K562 (cell line): ENCODE measurements around the gene CD6. TPM values are rescaled to one million over a fixed set of nuclear protein-coding genes. Genes with fewer than 3 reads are reported as not detected.

Source experiments
- ATAC-seq: fragments of 200-7000 bp; cut with Tn5 transposase; 3 replicates; pipeline ENCODE4 v1.9.1; 2020; ENCODE audit warnings: moderate library complexity
- BruUV-seq: library from RNA; stranded (reverse); fragments of 400-500 nt; replicated peaks from 2 replicates; lab custom pipeline; 2021; lab: Mats Ljungman, UMichigan
- CTCF ChIA-PET: fragments of 300-600 bp; formaldehyde crosslinking; extraction: SDS; loops from one replicate; lab custom pipeline; 2021; ENCODE audit warnings: low intra/inter-chr PET ratio; lab: Yijun Ruan, JAX
- POLR2A ChIA-PET: fragments of 300-600, 350-650 bp; sonication (Branson Sonifier 250); formaldehyde crosslinking; extraction: SDS; loops from one replicate; lab custom pipeline; 2021; ENCODE audit warnings: antibody characterized with exemption, inconsistent platforms; lab: Yijun Ruan, JAX
- DNase-seq, 4 experiments: peaks; one replicate each; pipeline versions ENCODE4 v3.0.0 to v3.0.0-alpha.2; 2011 to 2018; ENCODE audit warnings: low spot score in 3 of 4, mixed read lengths in 3 of 4; ENCODE audit errors: extremely low read depth in 1 of 4
- FAIRE-seq: peaks from 2 replicates; lab custom pipeline; 2011; peaks lifted over from hg19 to GRCh38; lab: Jason Lieb, UNC
- H2AFZ ChIP-seq: 2 replicates; pipeline ENCODE4 v1.6.0; 2011; ENCODE audit warnings: low read depth, low read length, control low read depth, inconsistent platforms
- H3K27ac ChIP-seq: fragments of 200-600 bp; 3 replicates; pipeline ENCODE4 v1.8.0; 2011; ENCODE audit warnings: low read depth, mild to moderate bottlenecking, control low read depth, inconsistent platforms, low read length, moderate library complexity, mixed read lengths; ENCODE audit errors: extremely low read depth
- H3K27me3 ChIP-seq, 2 experiments: fragments of 300-600 bp in 1 of 2; 2 replicates in 1 of 2; 3 replicates in 1 of 2; pipeline versions ENCODE4 v1.6.0 to v1.8.0; 2011; ENCODE audit warnings: inconsistent platforms in 2 of 2, low read length in 2 of 2, mild to moderate bottlenecking in 1 of 2, mixed read lengths in 1 of 2, moderate library complexity in 1 of 2; ENCODE audit not compliant: control insufficient read depth in 2 of 2, insufficient read depth in 2 of 2
- H3K36me3 ChIP-seq: fragments of 300-600 bp; 3 replicates; pipeline ENCODE4 v1.8.0; 2011; ENCODE audit warnings: mild to moderate bottlenecking, low read length, inconsistent platforms; ENCODE audit not compliant: control insufficient read depth, insufficient read depth
- H3K4me1 ChIP-seq, 2 experiments: fragments of 200-600 bp in 1 of 2; replicated peaks in 1 of 2; 2 replicates in 1 of 2; 3 replicates in 1 of 2; pipeline versions ENCODE4 v1.5.1 to v1.8.0; 2011; ENCODE audit warnings: inconsistent platforms in 2 of 2, low read length in 2 of 2, mild to moderate bottlenecking in 1 of 2, mixed read lengths in 1 of 2, moderate library complexity in 1 of 2; ENCODE audit not compliant: control insufficient read depth in 2 of 2, insufficient read depth in 2 of 2
- H3K4me2 ChIP-seq: 2 replicates; pipeline ENCODE4 v1.6.1; 2011; ENCODE audit warnings: low read length, control low read depth, inconsistent platforms, mixed read lengths; ENCODE audit not compliant: insufficient read depth
- H3K4me3 ChIP-seq: fragments of 200-600 bp; sonication (generic), shearing (Covaris generic); 2 replicates; pipeline ENCODE4 v1.5.1; 2016; ENCODE audit warnings: control low read depth, inconsistent platforms
- H3K79me2 ChIP-seq: fragments of 200-600 bp; 3 replicates; pipeline ENCODE4 v1.8.0; 2011; ENCODE audit warnings: low read length, inconsistent platforms; ENCODE audit not compliant: control insufficient read depth, insufficient read depth
- H3K9ac ChIP-seq, 2 experiments: 2 replicates each; pipeline versions ENCODE4 v1.6.0 to v1.6.1; 2011; ENCODE audit warnings: low read depth in 2 of 2, low read length in 2 of 2, control low read depth in 1 of 2, inconsistent platforms in 1 of 2, mild to moderate bottlenecking in 1 of 2, mixed read lengths in 1 of 2; ENCODE audit not compliant: insufficient read depth in 1 of 2
- H3K9me1 ChIP-seq: one replicate; pipeline ENCODE4 v1.6.0; 2011; ENCODE audit warnings: inconsistent platforms, mild to moderate bottlenecking, low read length, moderate library complexity; ENCODE audit not compliant: control insufficient read depth, insufficient read depth
- H3K9me3 ChIP-seq: replicated peaks from 2 replicates; pipeline ENCODE4 v1.5.1; 2011; ENCODE audit warnings: low read depth, low read length, inconsistent platforms; ENCODE audit not compliant: control insufficient read depth, insufficient read depth
- H4K20me1 ChIP-seq: replicated peaks from 2 replicates; pipeline ENCODE4 v1.6.1; 2011; ENCODE audit warnings: low read length, inconsistent platforms, mixed read lengths; ENCODE audit not compliant: control insufficient read depth, insufficient read depth
- HSF4 ChIP-seq: fragments of 250-450 bp; sonication (Bioruptor Pico); IDR thresholded peaks from 2 replicates; pipeline ENCODE4 v2.1.2; 2022; ENCODE audit warnings: mild to moderate bottlenecking, moderate library complexity, borderline replicate concordance
- MTA3 ChIP-seq: fragments of 450-650 bp; formaldehyde crosslinking; IDR thresholded peaks from 2 replicates; pipeline ENCODE4 v1.6.1; 2017; ENCODE audit warnings: mild to moderate bottlenecking, borderline replicate concordance
- SPI1 ChIP-seq: IDR thresholded peaks from 2 replicates; pipeline ENCODE4 v1.6.1; 2011; ENCODE audit warnings: low read depth, low read length, control low read depth, borderline replicate concordance
- WGBS: fragments of 100-300 bp; shearing (Covaris generic); methylation state at CpG from one replicate; pipeline ENCODE4 v1.1.6; 2016; ENCODE audit warnings: low coverage, mixed read lengths; ENCODE audit not compliant: insufficient coverage; ENCODE audit errors: missing lambda C conversion rate; 5-methylcytosine and 5-hydroxymethylcytosine counted together
- in situ Hi-C: fragments of 300-500 bp; cut with MboI; formaldehyde crosslinking; loops from 4 replicates; pipeline ENCODE4 v1.15.0; 2018; ENCODE audit warnings: inconsistent platforms, mixed read lengths
- intact Hi-C: fragments of 100-400 bp; cut with micrococcal nuclease; formaldehyde crosslinking; loops from 2 replicates; pipeline ENCODE4 v1.14.2; 2022
- polyA plus RNA-seq, 8 experiments: library from polyadenylated mRNA; depleted of rRNA in 4 of 8; stranded (reverse) in 5 of 8; unstranded in 3 of 8; fragments of >200 nt; fragmentation: Nextera tagmentation in 2 of 8; fragmentation: Illumina TruSeq in 1 of 8; extraction: Ambion mirVana in 2 of 8; extraction: Trizol in 1 of 8; gene quantifications; 2 replicates each; pipeline versions ENCODE4 v1.2.1 to v1.2.3, GENCODE V29; 2011 to 2014; ENCODE audit warnings: inconsistent platforms in 1 of 8, missing spikeins in 1 of 8
- total RNA-seq, 7 experiments: library from RNA; depleted of rRNA in 6 of 7; stranded (reverse); fragments of >200 nt in 6 of 7; fragmentation: Illumina TruSeq in 2 of 7; extraction: Trizol in 2 of 7; gene quantifications; 2 replicates each; pipeline versions ENCODE4 v1.2.1 to v1.2.3, GENCODE V29; 2011 to 2021; ENCODE audit warnings: low replicate concordance in 1 of 7
- TF ChIP-seq, protein P1 (sequence below), 3 experiments: IDR thresholded peaks in 2 of 3; conservative IDR thresholded peaks in 1 of 3; 2 replicates each; pipeline ENCODE4 v1.5.1; 2011 to 2012; ENCODE audit warnings: low read length in 3 of 3, mild to moderate bottlenecking in 3 of 3, control low read depth in 2 of 3, improper control_type of control experiment in 1 of 3, inconsistent platforms in 1 of 3, low read depth in 1 of 3, mixed read lengths in 1 of 3, moderate library complexity in 1 of 3; ENCODE audit not compliant: insufficient read depth in 2 of 3

Gene CD6
- total and polyA plus RNA-seq, 9 of the 15 experiments (the other 6 are each of a cell fraction or from before 2014, with no cell fraction given): 0.84 TPM; not detected in 8

GRCh38 chr11:61053191-61053590, 81.7 kb downstream of the CD6 start:
- Histone ChIP-seq H2AFZ (no peak overlapping the region), H3K9me1 (no peaks in the 10 kb centered on the region), H3K4me3 (no peak overlapping the region), H3K4me1 (no peaks in the 10 kb centered on the region), H3K4me2 (no peak overlapping the region), H3K9ac (no peak overlapping the region), H3K27me3 (peaks cover 58 to 74% of the 10 kb centered on the region in 2 experiments), H3K79me2 (no peaks in the 10 kb centered on the region), H3K9me3 (no peaks in the 10 kb centered on the region), H3K27ac (no peak overlapping the region), H3K36me3 (no peaks in the 10 kb centered on the region), H4K20me1 (peaks cover 4% of the 10 kb centered on the region; the same call in 1 of the 2 replicates)
- intact Hi-C loops: no loop called here
- no TSS peak for BruUV-seq
- WGBS: 17% methylated on average over 6 of the region's 6 CpGs
- in situ Hi-C loops: no loop called here
- no peak for FAIRE-seq
- TF ChIP-seq, protein P1, sequence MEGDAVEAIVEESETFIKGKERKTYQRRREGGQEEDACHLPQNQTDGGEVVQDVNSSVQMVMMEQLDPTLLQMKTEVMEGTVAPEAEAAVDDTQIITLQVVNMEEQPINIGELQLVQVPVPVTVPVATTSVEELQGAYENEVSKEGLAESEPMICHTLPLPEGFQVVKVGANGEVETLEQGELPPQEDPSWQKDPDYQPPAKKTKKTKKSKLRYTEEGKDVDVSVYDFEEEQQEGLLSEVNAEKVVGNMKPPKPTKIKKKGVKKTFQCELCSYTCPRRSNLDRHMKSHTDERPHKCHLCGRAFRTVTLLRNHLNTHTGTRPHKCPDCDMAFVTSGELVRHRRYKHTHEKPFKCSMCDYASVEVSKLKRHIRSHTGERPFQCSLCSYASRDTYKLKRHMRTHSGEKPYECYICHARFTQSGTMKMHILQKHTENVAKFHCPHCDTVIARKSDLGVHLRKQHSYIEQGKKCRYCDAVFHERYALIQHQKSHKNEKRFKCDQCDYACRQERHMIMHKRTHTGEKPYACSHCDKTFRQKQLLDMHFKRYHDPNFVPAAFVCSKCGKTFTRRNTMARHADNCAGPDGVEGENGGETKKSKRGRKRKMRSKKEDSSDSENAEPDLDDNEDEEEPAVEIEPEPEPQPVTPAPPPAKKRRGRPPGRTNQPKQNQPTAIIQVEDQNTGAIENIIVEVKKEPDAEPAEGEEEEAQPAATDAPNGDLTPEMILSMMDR (IDR thresholded peaks at IDR 0.05 in 2 of 3, conservative IDR thresholded peaks at IDR 0.05 in 1 of 3; ENCODE audit: insufficient read depth in 2 of 3, low read depth in 1 of 3, low read length in 3 of 3): no peak
- no peak for TF ChIP-seq HSF4 (CRISPR knock-in tag)
- TF ChIP-seq MTA3: no peak
- no peak for TF ChIP-seq SPI1
- DNase-seq: no peak
- ATAC-seq: no peak
- ChIA-PET POLR2A (no interaction called here), CTCF (no interaction called here)
